Inferior parietal cortex (tissue), 1 donor: ENCODE results near the gene PELI3.

ENCODE experiments used
- DNase-seq: peaks from one replicate; pipeline ENCODE4 v3.0.0-alpha.2; 2016; ENCODE audit errors: extremely low spot score

The PELI3 gene

DNA sequence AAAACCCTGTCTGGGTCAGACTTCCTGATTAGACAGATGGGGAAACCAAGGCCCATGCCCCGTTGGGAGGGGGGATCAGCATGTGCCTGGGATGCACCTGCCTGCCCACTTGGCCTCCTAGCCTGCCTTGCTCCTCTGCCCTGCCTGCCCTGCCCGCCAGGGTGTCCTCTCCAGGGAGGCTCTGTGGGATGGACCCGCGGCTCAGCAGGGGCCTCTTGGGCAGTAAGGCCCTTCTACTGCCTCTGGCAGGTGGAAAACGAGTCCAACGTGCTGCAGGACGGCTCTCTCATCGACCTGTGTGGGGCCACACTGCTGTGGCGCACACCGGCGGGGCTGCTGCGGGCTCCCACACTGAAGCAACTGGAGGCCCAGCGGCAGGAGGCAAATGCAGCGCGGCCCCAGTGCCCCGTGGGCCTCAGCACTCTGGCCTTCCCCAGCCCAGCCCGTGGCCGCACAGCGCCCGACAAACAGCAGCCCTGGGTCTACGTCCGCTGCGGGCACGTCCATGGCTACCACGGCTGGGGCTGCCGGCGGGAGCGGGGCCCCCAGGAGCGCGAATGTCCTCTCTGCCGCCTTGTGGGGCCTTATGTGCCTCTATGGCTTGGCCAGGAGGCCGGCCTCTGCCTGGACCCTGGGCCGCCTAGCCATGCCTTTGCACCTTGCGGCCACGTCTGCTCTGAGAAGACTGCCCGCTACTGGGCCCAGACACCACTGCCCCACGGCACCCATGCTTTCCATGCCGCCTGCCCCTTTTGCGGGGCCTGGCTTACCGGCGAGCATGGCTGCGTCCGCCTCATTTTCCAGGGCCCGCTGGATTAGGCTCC, 8.9 kb downstream of the PELI3 start:
- DNase-seq: no peak

GRCh38 chr11:66476173-66476840, 9.6 kb downstream of the PELI3 start:
- no peak for DNase-seq

DNA sequence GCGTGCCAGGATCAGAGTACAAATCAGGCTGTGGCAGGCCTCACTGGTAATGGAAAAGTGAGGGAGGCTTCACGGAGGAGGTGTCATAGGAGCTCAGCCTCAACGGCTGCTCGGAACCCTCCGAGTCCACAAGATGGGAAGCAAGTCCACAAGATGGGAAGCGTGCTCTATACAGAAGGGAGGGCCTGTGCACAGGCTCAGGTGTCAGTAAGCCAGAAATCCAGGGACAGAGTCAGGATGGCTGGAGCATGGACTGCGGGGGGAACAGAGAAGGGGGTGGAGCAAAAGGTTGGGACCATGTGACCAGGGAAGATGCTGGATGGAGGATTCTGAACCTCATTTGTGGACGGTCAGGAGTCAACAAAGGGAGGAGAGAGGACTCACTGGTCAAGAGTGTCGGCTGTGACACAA, 10.1 kb downstream of the PELI3 start:
- no peak for DNase-seq

DNA sequence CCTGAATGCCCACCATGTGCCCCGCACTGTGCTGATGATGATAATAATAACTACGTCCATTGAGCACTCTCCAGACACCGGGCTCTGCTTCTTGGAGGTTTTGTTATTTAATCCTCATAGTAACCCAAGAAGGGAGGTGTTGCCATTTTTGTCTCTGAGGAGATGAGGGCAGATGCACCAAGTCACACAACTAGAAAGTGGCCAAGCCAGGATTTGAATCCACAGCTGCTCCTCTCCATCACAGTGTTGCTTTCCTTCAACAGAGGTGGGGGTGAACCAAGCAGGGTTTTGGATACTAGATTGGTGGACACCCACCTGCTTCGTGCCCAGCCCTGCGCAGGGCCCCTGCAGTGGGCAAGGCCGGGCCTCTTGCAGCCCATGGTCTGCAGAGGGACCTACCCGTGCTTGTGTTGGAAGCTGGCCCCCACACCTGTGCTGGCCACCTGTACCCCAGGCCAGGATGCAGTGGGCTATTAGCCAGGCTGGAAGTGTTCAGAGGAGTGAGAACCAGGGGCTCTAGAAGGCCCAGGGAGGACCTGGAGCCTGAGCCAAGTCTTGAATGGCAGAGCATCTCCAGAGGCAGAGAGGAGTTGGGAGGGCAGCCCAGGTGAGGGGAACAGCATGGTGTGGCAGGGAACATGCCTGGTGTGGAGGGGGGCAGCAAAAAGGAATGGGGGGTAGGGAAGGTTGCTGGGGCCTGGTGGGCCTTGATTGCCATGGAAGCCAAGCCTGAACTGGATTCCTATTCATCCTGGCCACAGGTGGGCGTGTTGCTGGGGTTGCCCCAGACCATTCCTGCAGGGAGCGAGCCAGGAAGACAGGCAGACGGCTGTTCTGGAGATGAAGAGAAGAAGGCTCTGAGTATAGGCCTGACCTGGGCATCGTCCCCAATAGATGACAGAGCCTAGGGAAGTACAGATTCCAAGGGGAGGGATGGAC, 10.8 kb downstream of the PELI3 start:
- no peak for DNase-seq

DNA sequence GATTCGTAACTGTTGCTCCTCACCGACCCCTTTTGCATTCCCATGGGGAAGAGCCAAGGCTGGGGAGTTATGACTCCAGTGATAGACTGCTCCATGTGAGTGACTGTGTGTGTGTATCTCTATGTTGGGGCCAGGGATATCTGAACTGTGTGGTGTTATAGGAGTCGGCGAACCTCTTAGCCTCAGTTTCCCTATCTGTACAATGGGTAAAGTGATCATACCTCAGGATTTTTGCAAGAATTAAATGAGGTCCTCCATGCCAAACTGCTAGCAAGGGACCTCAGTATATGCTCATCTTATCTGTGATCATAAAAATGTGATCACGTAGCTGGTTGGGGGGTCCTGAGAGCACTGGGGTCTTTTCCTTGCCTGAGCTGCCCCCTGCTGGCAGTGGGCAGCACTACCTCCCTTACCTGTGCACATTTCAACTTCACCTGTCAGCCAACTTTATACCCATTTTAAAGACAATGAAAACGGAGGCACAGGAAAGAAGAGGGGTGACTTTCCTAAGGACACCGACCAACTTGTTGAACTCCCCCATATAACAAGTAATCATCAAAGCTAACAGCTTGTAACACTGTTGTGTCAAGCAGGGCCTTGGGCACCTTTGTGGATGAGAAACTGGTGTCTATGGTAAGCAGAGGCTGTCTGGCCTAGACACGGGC, 12.2 kb downstream of the PELI3 start:
- DNase-seq: no peak

DNA sequence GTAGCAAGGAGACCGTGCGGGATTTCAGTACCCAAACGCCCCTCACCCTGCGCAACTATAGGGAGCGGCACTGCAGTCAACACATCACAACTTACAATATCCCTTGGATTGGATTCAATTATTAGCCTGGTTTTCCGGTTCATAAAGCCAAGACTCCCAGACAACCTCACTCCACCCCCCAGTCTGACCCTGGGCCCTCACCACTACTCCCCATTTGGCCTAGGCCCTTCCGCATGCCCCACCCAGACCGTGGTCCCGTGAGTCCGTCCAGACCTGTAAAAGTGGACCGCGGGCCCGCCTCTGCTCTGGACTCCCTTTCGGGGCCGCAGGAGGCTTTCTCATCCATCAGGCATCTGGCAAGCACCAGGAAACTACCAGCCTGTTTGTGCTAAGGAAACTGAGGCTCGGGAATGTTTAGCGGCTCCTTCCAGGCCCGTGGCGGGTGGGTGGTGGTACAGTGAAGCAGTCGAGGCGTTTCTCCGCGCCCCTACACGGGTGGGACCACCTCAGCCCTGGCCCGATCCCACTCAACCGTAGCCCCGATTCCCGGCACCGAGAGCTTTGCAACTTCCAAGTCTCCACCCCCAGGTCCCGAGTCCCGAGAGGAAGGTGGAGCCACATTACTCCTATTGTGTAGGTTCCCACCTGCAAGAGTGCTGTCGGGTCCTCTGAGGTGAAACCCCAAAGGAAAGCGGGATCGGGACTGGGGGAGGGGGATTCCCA, 12.8 kb downstream of the PELI3 start:
- no peak for DNase-seq

DNA sequence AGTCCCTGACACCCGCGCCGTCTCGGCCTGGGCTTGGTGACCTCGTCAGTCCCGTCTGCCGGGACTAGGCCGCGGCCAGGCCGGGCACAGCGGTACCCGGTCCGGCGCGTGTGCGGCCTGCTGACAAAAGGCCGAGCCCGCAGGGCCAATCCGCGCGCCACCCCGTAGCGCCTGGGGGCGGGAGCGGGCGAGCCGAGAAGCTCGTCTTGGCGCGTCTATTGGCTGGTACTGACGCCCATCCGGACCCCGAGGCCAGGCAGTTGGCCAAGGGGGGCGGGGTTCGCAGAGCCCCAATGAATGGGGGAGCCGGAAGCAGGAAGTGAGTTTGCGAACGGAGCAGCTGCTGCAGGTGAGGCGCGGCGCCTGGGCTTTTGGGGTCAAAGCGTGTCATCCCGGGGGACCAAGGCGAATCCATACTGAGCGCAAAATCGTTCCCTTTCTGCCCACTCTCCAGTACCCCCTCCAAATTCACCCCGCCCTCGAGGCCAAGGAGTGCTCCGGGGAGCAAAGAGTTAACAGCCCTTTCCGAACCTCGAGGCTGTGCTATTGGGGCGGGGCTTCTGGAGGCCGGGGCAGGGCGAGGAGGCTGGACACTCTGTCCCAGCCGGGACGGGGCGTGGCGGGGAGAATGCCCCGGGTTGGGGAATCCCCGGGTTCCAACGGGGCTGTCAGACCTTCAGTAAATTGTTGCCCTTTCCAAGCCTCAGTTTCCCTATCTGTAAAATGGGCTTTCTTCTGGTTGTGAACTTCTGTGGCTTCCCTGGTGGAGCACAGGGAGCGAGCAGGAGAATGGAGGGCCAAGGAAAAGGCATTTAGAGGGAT, 13.6 kb downstream of the PELI3 start, which contains the start of gene DPP3:
TSS of gene DPP3 (plus strand) at position 318 of the 822 bp plus-strand sequence. CDS start 1,767 bp downstream, outside the sequence.
- peak; percentile 97 for DNase-seq

DNA sequence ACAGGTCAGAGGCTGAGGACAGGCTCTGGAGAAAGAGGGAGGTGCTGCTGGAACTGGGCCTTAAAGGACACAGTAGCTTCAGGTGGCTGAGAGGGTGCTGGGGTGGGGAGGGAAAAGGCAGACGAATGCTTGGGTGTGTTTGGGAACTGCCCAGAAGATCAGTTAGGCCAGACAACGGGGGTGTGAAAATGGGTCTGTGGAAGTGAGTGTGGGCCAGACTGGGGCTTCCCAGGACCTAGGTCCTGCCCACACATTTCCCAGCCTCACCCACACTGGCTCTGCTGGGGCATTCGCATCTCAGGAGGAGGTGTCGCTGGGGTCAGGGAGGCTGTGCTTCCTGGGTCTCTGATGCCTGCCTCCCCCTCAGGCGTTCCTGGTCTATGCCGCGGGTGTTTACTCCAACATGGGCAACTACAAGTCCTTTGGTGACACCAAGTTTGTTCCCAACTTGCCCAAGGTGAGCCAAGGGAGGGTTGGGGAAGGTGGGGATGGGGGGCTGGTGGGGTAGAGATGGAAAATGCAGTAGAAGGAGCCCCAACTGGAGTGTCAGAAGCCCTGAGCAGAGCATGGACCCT, 18.2 kb downstream of the PELI3 start:
- DNase-seq: no peak

DNA sequence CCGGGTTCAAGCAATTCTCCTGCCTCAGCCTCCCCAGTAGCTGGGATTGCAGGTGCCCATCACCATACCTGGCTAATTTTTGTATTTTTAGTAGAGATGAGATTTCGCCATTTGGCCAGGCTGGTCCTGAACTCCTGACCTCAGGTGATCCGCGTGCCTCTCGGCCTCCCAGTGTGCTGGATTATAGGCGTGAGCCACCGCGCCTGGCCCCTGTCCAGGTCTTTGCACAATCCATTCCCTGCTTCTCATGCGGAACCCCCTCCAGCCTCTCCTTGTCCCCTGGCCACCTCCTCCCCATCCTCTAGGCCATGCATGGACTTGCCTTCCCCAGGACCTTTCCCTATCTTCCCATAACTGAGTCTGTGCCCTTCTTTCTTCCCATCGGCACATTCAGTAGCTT, 22.3 kb downstream of the PELI3 start:
- no peak for DNase-seq

DNA sequence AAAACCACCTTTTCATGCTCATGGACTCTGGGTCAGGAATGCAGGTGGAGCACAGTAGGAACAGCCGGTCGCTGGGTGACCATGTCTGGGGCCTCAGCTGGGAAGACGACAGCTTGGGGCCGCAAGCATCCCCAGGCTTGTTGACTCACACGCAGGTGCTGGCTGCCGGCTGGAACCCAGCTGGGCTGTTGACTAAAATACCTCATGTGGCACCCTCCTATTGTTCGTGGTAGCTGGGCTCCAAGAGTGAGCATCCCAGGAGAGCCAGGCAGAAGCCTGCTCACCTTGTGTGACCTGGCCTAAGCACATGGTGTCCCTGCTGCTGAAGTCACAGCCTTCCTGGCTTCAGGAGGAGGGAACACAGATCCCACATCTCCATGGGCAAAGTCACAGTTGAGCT, 22.9 kb downstream of the PELI3 start:
- DNase-seq: no peak

- no peak for DNase-seq
Measured at GRCh38 chr11:66491315-66491935, 24.7 kb downstream of the PELI3 start.

DNA sequence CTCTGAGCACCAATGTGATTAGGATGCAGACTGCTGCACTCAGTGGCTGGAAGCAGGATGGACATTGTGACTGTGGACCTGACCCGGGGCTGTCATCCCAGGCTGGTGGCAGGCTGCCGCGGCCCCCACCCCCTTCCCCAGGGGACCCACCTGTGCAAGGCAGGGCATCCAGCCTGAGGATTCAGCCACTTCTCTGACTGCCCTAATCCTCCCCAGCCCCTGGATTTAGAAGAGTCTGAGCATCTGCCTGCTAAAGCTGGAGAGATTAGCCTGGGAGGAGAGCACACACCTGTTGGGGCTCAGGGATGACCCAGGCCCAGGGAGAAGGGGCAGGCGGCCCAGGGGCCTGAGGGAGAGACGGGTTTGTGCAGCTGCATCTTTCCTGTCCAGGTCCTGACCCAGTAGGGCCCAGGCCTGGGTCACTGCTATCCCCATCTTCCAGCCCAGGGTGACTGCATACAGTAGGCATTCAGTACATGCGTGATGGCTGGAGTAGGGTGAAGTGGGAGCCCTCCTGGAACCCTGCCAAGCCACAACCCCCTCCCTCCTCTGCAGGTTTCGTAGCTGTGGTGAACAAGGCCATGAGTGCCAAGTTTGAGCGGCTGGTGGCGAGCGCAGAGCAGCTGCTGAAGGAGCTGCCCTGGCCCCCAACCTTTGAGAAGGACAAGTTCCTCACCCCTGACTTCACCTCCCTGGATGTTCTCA, 25.6 kb downstream of the PELI3 start:
- DNase-seq: no peak

DNA sequence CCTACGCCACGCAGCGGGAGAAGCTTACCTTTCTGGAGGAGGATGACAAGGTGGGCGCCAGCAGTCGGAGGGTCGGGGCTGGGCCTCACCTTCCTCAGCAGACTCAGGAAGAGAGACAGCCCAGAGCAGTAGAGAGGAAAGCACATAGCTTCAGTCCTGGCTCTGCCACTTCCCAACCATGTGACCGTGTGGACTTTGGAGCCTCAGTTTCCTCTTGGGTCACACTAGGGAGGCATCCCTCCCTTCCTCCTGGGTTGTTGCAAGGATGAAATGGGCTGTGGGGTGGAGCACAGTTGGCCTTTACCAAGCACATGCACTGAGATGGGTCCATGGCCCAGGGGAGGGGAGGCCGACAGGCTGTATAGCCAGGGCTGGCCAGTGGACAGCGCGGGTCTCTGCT, 26.4 kb downstream of the PELI3 start:
- no peak for DNase-seq

DNA sequence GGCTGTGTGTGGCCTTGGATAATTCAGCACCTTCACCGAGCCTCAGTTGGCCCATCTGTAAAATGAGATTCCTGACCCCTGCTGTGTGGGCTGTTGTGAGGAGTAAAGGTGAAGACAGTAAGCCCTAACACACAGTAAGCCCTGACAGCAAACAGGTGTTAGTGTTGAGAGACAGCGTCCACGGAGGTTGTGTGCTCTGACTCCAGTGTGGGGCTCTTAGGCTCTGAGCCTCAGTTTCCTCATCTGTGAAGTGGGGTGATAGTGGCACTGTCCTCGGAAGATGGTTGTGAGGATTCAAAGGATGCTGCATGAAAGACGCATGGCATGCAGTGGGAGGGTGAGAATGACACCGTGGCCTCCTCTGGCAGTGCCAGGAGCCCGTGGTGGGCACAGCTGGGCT, 27.8 kb downstream of the PELI3 start:
- no peak for DNase-seq

- DNase-seq: no peak
Measured at GRCh38 chr11:66494935-66495334, 28.2 kb downstream of the PELI3 start.

DNA sequence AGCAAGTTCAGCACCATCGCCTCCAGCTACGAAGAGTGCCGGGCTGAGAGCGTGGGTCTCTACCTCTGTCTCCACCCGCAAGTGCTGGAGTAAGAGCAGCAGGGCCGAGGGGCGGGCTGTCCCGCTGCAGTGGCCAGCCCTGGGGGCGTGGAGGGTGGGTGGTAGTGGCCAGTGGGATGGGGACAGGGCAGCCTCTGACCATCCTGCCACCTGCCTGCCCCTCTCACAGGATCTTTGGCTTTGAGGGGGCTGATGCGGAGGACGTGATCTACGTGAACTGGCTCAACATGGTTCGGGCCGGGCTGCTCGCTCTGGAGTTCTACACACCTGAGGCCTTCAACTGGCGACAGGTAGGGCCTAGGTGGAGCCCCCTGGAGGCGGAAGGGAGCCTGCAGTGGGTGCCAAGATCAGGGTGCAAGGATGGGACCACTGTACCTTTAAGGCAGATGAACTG, 28.7 kb downstream of the PELI3 start:
- no peak for DNase-seq

DNA sequence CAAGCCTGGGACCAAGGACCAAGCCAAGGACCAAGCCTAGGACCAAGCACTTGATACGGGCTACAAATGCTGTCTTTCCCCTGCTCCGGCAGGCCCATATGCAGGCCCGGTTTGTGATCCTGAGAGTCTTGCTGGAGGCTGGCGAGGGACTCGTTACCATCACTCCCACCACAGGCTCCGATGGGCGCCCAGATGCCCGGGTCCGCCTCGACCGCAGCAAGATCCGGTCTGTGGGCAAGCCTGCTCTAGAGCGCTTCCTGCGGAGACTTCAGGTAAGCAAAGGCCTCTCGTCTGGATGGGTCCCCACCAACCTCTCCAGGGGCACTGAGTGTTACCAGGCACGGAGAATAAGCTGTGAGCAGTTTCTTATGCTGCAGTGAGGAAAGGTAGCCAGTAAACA, 30.5 kb downstream of the PELI3 start:
- DNase-seq: no peak

DNA sequence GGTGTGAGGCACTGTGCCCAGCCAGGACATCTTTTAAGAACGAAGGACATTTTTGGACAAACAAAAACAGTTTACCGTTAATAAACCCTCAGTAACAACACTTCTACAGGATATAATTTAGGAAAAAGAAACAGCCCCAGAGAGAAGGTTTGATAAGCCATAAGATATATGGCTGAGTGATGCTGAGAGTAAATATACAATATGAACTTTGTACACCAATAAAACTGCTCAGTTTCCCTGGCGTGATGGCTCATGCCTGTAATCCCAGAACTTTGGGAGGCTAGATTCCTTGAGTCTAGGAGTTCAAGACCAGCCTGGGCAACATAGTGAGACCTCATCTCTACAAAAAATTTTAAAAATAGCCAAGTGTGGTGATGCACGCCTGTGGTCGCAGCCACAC, 31.8 kb downstream of the PELI3 start:
- DNase-seq: no peak
